Dedifferentiated amniotic fluid mesenchymal stem cell (primary cell): ENCODE measurements around the gene RIBC2.

ENCODE experiments used
- DNase-seq: peaks from one replicate; pipeline ENCODE4 v3.0.0-alpha.2; 2016; ENCODE audit errors: extremely low spot score

The RIBC2 gene

DNA sequence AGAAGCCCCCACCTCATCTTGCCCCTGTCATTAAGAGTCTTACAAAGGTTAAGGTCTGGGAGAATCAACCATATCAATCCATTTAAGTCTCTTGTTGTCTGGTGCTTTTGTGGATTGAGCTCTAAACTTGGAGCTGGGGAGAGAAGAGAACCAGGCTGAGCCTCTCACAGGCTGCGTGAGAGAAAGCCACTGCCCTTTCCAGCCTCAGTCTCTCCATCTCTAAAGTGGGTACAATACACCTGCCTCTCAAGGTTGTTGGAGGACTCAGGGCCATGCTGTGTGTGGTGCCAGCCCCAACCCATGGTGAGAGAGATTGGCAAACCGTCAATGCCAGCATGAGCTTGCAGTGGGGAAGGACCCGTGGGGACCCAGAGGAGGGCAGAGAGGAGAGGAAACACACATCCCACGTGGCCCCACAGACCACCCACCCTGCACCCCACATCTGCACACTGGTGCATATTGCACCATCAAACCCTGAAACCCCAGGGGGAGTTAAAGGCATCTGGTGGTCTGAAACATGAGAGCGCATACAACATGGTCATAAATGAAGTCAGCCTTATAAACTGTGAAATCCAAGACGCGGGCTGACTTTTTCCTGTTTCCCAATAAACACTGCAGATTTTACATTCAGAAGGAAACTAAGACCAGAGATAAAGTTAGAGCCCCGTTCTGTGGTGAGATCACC, 61.7 kb downstream of the RIBC2 start:
- no peak for DNase-seq

GRCh38 chr22:45475851-45476514, 62.5 kb downstream of the RIBC2 start:
- DNase-seq: no peak

- no peak for DNase-seq
Observed at GRCh38 chr22:45476814-45477213, 63.3 kb downstream of the RIBC2 start.

DNA sequence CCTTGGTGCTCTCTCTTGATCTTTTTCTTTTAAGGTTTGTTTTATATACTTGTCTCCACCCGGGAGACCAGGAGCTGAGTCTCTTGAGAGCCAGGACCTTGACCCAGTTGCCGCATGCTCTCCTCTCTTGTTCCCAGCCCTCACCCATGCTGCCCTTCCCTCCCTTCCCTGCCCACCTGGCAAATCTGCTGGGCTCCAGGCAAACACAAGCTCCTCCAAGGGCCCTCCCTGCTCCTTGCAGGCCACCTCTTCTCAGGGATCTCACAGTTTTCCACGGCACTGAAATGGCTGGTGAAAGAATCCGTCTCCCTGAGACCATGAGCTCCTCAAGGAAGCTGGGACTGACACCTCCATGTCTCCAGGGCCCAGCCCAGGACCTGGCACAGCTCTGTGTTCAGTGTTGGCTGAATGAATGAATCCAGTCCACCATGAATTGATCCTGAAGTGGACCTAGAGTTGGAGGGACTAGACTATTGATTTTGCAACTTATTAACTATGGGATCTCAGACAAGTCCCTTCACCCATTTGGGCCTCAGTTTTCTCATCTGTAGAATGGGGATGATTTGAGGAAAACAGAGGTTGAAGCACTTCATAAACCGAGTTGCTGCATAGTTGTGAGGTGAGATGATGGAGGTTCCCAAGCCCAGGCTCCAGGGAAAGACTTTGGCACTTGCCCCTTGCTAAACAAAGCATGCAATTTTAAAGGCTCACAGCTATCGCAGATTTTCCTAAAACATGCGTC, 64.0 kb downstream of the RIBC2 start:
- DNase-seq: no peak

GRCh38 chr22:45478108-45478771, 64.7 kb downstream of the RIBC2 start:
- DNase-seq: peak; percentile 92

DNA sequence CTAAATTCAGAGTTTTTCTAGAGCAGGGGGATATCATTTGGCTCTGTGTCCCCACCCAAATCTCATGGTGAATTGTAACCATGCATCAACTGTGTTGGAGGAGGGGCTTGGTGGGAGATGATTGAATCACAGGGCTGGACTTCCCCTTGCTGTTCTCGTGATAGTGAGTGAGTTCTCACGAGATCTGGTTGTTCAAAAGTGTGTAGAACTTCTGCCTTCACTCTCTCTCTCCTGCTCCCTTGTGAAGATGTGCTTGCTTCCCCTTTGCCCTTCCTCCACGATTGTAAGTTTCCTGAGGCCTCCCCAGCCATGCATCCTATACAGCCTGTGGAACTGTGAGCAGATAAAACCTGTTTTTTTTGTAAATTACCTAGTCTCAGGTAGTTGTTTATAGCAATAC, 67.2 kb downstream of the RIBC2 start:
- no peak for DNase-seq

DNA sequence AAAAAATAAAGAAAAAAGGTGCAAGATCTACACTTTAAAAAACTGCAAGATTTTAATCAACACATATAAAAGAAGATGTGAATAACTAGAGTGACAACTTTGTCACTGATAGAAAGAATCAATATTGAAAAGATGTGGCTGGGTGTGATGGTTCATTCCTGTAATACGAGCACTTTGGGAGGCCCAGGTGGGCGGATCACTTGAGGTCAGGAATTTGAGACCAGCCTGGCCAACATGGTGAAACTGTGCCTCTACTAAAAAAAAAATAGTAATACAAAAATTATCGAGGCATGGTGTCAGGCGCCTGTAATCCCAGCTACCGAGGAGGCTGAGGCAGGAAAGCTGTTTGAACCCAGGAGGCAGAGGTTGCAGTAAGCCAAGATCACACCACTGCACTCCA, 68.2 kb downstream of the RIBC2 start:
- DNase-seq: no peak
